K562 (cell line): ENCODE results near the gene ATP10B.

Experiments
- BRD4 ChIP-seq: fragments of 200-600 bp; sonication (generic); IDR thresholded peaks from 2 replicates; pipeline ENCODE4 v1.6.1; 2017; ENCODE audit warnings: inconsistent platforms
- BRF1 ChIP-seq: IDR thresholded peaks from 3 replicates; pipeline ENCODE4 v1.6.1; 2011; ENCODE audit warnings: borderline replicate concordance, mild to moderate bottlenecking; ENCODE audit not compliant: insufficient read length; ENCODE audit errors: extremely low read depth
- ELF1 ChIP-seq: fragments of 200-800 bp; sonication (Bioruptor generic); IDR thresholded peaks from 2 replicates; pipeline ENCODE4 v1.6.1; 2016; ENCODE audit warnings: missing genetic modification characterization, missing compliant biosample characterization
- POLR2A ChIP-seq: fragments of 450-650 bp; conservative IDR thresholded peaks from 2 replicates; pipeline ENCODE4 v1.6.1; 2016
- POLR2AphosphoS5 ChIP-seq: IDR thresholded peaks from 2 replicates; pipeline ENCODE4 v1.6.1; 2011; ENCODE audit warnings: mild to moderate bottlenecking, low read depth, low read length, moderate library complexity; ENCODE audit not compliant: control insufficient read depth, insufficient read depth
- ZNF347 ChIP-seq: fragments of 450-650 bp; formaldehyde crosslinking; IDR thresholded peaks from 2 replicates; pipeline ENCODE4 v1.4.0; 2020; ENCODE audit warnings: low read depth, mild to moderate bottlenecking, moderate library complexity

GRCh38 chr5:160618286-160618685 lies 233.7 kb downstream of the ATP10B start:
- TF ChIP-seq POLR2A (no peak), POLR2AphosphoS5 (no peak), ZNF347 (CRISPR knock-in tag) (no peak), ELF1 (tag) (no peak), BRF1 (no peak), BRD4 (no peak)
